ENCODE measurements around the gene RAB4B.
"Not testable (repeated sequence)": the region's sequence is repeated elsewhere in the genome, so short reads cannot be mapped to it uniquely, and the experiment has no call there.

Gene RAB4B

DNA sequence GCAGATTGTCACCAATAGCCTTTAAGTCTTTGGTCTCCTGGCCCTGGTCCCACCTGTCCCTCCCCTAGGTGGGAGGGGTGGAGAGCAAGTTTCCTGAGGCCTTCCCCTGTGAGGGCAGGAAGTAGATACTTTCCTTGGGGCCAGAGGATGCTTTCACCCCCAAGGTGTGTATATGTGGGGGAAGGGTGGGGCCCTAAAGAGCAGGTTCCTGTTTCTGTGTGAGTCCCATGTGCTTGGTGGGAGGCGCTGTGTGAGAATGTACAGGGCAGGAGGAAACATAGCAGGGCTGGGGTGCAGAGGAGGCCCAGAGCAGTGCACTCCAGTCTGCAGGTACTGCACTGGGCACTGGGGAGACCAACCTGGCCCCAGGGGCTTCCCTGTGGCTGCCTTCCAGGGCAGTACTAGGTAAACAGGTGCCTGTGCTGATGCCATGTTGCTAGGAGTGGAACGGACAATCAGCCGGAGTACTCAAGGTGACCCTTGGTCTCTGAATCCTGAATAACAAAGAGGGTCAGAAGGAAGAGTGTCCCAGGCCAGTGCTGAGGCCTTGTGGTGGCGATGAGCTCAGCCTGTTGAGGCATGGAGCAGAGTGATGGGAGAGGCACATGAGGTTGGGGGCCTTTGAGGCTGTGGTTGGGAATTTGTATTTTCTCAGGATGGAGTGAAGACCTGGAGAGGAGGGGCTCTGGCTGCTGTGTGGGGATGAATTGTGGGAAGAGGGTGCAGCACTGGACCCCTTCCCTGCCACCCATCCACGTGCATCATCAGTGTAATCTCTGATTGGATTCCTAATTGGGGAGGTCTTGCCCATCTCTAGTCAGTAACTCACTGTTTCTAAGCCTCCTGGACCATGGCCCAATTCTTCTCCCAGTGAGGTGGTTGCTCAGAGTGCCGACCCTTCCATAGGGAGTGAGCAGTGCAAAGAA is 26.1 kb downstream of the RAB4B start:
- TF ChIP-seq JUND (IDR thresholded peaks at IDR 0.05; ENCODE audit: low read depth): no peak
- DNase-seq (ENCODE audit: low read depth in 1 of 2, low spot score in 1 of 2): peak in 1 of 2 experiments; percentile 81
- in situ Hi-C loops (cut with HindIII; ENCODE audit: low pct_unique_long_range_greater_than_20kb, low sequenced_read_pairs): no loop called here

DNA sequence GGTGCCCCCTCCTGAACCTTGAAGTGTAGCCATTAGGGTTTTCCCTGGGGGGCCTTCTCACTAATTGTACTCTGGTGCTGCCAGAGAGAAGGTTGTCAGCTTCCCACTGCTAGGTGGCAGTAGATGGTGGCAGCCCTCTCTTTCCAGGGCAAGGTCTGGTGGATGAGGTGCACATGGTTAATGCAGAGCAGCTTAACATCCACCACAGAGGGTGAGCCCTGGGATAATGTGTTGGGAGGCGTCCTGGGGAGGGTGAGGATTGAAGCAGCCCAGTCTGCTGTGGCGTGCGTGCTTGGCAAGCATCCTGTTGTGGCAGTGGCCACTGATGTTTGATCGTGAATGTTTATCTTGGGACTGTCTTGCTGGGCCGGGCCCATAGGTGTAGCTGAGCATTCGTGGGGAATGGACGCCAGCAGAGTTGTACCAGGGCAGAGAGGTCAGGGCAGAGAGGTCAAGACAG is 26.8 kb downstream of the RAB4B start:
- in situ Hi-C loops (cut with HindIII; ENCODE audit: low pct_unique_long_range_greater_than_20kb, low sequenced_read_pairs): no loop called here
- no peak for TF ChIP-seq JUND (IDR thresholded peaks at IDR 0.05; ENCODE audit: low read depth)
- DNase-seq (ENCODE audit: low read depth in 1 of 2, low spot score in 1 of 2): no peak

DNA sequence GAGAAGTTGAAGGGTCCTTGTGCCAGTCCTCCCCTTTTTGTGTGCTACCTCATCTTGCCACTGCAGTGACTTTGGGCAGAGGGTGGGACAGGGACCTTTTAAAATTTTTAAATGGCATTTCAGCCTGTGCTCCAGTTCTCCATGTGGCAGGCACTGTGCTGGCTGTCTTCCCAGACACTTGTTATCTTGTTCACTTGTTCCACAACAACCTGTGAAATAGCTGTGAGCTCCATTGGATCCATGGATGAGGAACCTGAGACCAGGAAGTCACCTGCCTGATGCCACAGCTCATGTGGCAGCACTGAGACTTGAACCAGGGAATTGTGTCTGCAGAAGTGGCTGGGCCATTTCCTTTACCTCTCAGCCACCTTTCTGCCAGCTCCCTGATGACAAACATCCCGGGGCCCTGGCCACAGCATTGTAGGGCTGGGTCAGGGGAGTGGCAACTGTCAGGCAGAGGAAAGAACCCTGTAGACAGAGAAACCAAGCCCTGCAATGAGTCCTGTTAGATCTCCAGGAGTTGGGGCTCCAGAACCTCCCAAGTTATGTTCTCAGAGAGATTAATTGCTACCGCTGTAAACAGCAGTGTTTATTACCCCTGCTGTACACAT is 27.3 kb downstream of the RAB4B start:
- no peak for TF ChIP-seq JUND (IDR thresholded peaks at IDR 0.05; ENCODE audit: low read depth)
- DNase-seq (ENCODE audit: low read depth in 1 of 2, low spot score in 1 of 2): no peak
- in situ Hi-C loops (cut with HindIII; ENCODE audit: low pct_unique_long_range_greater_than_20kb, low sequenced_read_pairs): no loop called here

DNA sequence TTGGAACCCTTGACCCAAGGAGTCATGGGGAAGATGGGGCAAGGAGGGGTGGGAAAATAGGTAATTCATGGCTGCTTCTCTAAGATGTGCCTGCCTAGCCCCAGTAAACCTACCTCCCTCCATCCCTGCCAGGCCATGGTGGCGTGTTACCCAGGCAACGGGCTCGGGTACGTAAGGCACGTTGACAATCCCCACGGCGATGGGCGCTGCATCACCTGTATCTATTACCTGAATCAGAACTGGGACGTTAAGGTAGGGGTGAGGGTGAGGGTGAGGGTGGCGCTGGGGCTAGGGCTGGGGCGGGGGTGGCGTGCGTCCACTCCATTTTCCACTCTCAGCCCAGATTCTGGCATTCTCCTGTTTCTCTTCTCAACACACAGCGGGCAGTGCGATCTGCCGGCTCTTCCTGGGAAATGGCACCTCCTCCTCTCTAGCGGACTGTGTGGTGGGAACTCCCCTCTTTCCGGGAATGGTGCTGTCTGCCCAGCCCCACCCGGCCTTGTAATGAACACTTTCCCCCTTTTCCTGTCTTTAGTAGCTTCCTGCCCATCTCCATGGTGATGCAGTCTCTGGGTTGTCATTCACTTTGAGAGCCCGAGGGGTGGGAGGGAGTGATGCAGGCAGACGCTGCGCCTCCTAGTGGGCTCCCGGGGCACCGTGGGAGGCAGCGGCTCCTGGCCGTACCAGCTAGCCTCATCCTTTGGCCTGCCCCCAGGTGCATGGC is 28.5 kb downstream of the RAB4B start:
- peak in 1 of 2 experiments; percentile 71 for DNase-seq (ENCODE audit: low read depth in 1 of 2, low spot score in 1 of 2)
- no peak for TF ChIP-seq JUND (IDR thresholded peaks at IDR 0.05; ENCODE audit: low read depth)
- in situ Hi-C loops (cut with HindIII; ENCODE audit: low pct_unique_long_range_greater_than_20kb, low sequenced_read_pairs): no loop called here

DNA sequence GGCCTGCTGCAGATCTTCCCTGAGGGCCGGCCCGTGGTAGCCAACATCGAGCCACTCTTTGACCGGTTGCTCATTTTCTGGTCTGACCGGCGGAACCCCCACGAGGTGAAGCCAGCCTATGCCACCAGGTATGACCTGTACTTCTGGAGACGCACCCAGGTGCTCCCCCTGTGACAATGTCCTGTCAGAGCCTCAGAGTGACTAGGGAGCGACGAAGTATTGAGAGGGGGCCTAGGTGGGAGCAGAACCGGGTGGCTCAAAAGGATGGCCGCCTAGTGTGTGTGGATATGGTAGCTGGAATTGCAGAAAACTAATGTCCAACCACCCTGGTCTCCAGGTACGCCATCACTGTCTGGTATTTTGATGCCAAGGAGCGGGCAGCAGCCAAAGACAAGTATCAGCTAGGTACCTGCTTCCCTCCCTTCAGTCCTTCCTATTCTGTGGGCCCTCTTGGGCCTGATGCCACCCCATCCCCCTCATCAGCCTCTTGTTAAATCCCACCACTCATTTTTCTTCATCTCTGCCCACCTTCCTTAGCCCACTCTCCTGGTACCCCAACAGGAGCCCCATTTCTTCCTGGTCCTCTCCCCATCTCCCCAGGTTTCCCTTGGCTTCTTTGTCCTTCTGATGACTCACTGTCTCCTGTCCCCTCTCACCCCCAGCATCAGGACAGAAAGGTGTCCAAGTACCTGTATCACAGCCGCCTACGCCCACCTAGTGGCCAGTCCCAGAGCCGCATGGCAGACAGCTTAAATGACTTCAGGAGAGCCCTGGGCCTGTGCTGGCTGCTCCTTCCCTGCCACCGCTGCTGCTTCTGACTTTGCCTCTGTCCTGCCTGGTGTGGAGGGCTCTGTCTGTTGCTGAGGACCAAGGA is 29.3 kb downstream of the RAB4B start:
- peak in 1 of 2 experiments; percentile 82 for DNase-seq (ENCODE audit: low read depth in 1 of 2, low spot score in 1 of 2)
- in situ Hi-C loops (cut with HindIII; ENCODE audit: low pct_unique_long_range_greater_than_20kb, low sequenced_read_pairs): no loop called here
- TF ChIP-seq JUND (IDR thresholded peaks at IDR 0.05; ENCODE audit: low read depth): no peak

- in situ Hi-C loops (cut with HindIII; ENCODE audit: low pct_unique_long_range_greater_than_20kb, low sequenced_read_pairs): no loop called here
- TF ChIP-seq JUND (IDR thresholded peaks at IDR 0.05; ENCODE audit: low read depth): no peak
- DNase-seq (ENCODE audit: low read depth in 1 of 2, low spot score in 1 of 2): no peak
Measured at GRCh38 chr19:40808021-40808325, 29.9 kb downstream of the RAB4B start.

- in situ Hi-C loops (cut with HindIII; ENCODE audit: low pct_unique_long_range_greater_than_20kb, low sequenced_read_pairs): no loop called here
- DNase-seq (ENCODE audit: low read depth in 1 of 2, low spot score in 1 of 2): no peak
- no peak for TF ChIP-seq JUND (IDR thresholded peaks at IDR 0.05; ENCODE audit: low read depth)
Measured at GRCh38 chr19:40808497-40808896, 30.4 kb downstream of the RAB4B start.

DNA sequence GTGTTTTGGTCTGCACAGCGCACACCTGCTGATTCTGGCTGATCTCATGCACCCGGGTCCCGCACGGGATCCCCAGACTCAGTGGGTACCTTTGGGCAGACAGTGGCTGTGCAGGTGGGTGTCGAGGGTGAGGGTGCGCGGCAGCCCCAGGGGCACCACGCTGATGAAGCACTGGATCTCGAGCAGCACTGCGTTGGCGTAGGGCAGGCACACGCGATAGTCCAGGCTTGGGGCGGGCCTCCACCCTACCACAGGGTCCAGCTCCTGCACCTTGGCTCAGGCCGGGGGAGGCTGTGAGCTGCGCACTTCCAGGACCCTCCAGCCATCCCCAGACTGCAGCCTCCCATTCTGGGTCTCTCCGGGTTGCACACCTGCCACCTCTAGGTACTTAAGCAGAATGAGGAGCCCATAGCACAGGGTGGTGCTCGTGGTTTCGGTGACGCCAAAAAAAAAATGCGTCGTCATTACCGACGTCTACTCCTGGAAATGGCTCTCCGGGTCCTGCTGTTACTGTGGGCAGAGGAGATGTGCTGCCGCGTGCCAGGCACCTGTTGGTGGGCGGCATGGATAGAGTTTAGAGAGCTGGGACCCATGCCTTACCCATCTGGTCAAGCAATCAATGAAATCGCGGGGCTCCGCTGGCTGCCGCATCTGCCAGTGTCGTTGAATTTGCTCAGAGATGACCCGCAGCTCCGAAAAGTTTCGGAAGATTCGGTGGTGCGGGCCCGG is 31.5 kb downstream of the RAB4B start:
- TF ChIP-seq JUND (IDR thresholded peaks at IDR 0.05; ENCODE audit: low read depth): no peak
- no peak for DNase-seq (ENCODE audit: low read depth in 1 of 2, low spot score in 1 of 2)
- in situ Hi-C loops (cut with HindIII; ENCODE audit: low pct_unique_long_range_greater_than_20kb, low sequenced_read_pairs): no loop called here

DNA sequence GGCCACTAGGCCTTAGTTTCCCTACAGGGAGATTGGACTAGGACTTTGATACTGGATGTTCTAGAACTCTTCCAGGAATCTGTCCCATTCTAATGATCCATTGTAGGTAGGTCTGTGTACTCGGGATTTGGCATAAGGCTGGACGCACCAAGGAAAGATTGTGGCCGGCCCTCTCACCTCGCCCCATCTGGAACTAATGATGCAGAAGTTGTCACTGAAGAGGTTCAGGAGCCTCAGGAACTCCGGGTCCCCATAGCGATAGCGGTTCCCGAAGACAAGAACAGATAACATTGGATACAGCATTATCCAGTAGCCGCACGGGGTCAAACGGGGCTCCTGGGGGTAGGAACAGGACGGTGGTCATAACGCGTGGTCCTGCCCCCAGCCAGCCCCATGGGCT is 32.1 kb downstream of the RAB4B start:
- in situ Hi-C loops (cut with HindIII; ENCODE audit: low pct_unique_long_range_greater_than_20kb, low sequenced_read_pairs): no loop called here
- no peak for DNase-seq (ENCODE audit: low read depth in 1 of 2, low spot score in 1 of 2)
- TF ChIP-seq JUND (IDR thresholded peaks at IDR 0.05; ENCODE audit: low read depth): no peak

DNA sequence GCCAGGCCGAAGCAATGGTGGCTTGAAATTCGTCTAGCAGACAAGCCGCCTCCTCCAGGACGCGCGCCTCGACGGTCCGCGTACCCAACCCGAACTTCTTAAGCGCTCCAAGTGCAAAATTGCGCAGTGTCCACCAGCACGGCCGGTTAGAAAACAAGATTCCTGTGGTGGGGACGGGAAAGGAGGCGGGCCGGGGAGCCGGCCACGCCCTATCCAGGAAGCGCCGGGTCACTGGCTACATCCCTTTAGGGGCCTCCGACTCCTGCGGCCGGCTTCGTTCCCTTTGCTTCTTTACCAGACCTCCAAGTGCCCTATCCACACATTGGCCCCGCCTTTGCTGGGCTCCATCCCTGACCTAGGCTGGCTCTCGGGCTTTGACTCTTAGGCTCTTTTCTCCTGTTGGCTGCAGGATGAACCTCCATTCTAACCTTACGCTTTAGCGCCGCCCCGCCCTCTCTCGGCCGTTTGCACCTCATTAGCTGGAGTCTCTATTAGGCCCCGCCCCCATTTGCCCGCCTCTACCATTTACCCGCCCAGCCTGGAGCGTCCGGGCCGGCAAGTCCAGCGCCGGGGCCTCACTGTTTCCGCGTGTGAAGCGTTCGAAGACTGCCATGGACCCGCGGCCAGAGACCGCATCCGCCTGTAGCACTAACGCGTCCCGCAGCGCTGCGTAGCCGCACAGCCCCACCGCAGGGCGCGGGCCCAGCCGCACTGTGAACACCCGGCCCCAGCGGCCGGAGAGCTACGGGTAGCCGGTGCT is 32.8 kb downstream of the RAB4B start:
- in situ Hi-C loops (cut with HindIII; ENCODE audit: low pct_unique_long_range_greater_than_20kb, low sequenced_read_pairs): not testable (repeated sequence)
- DNase-seq (ENCODE audit: low read depth in 1 of 2, low spot score in 1 of 2): peak in 1 of 2 experiments; percentile 95

Data from T47D (cell line).